ENCODE measurements around the gene CAST. TPM values are rescaled to one million over a fixed set of nuclear protein-coding genes. Genes with fewer than 3 reads are reported as not detected.

CAST gene
- total RNA-seq, 1 donor from 2014 or later, result 182 TPM

GRCh38 chr5:96640696-96641095 is 21.5 kb upstream of the CAST start:
- no peaks in the 10 kb centered on the region for H3K36me3 ChIP-seq (ENCODE audit: control insufficient read depth, insufficient read depth, low read length)
- no peak for DNase-seq (ENCODE audit: low read depth)
- H3K27me3 ChIP-seq (ENCODE audit: control insufficient read depth, insufficient read depth, low read length), result no peaks in the 10 kb centered on the region
- no peak for FAIRE-seq
- H3K4me3 ChIP-seq (ENCODE audit: low read depth, low read length), result no peak overlapping the region
- no peak for TF ChIP-seq CTCF (IDR thresholded peaks at IDR 0.05; ENCODE audit: insufficient read depth, low read length, severe bottlenecking)

- no peak for TF ChIP-seq CTCF (IDR thresholded peaks at IDR 0.05; ENCODE audit: insufficient read depth, low read length, severe bottlenecking)
- Histone ChIP-seq H3K27me3 (ENCODE audit: control insufficient read depth, insufficient read depth, low read length) (no peaks in the 10 kb centered on the region), H3K4me3 (ENCODE audit: low read depth, low read length) (no peak overlapping the region), H3K36me3 (ENCODE audit: control insufficient read depth, insufficient read depth, low read length) (no peaks in the 10 kb centered on the region)
- FAIRE-seq, result no peak
- DNase-seq (ENCODE audit: low read depth), result no peak
Measured at GRCh38 chr5:96641368-96642280, 20.6 kb upstream of the CAST start.

GRCh38 chr5:96642281-96642640 is 19.9 kb upstream of the CAST start:
- no peak for TF ChIP-seq CTCF (IDR thresholded peaks at IDR 0.05; ENCODE audit: insufficient read depth, low read length, severe bottlenecking)
- Histone ChIP-seq H3K36me3 (ENCODE audit: control insufficient read depth, insufficient read depth, low read length) (no peaks in the 10 kb centered on the region), H3K27me3 (ENCODE audit: control insufficient read depth, insufficient read depth, low read length) (no peaks in the 10 kb centered on the region), H3K4me3 (ENCODE audit: low read depth, low read length) (no peak overlapping the region)
- FAIRE-seq, result no peak
- no peak for DNase-seq (ENCODE audit: low read depth)

- no peak for FAIRE-seq
- no peak for TF ChIP-seq CTCF (IDR thresholded peaks at IDR 0.05; ENCODE audit: insufficient read depth, low read length, severe bottlenecking)
Measured at GRCh38 chr5:96645091-96645490, 17.1 kb upstream of the CAST start.

GRCh38 chr5:96648023-96648422 is 14.2 kb upstream of the CAST start:
- TF ChIP-seq CTCF (IDR thresholded peaks at IDR 0.05; ENCODE audit: insufficient read depth, low read length, severe bottlenecking), result no peak

More at GRCh38 chr5:96645091-96645490, 17.1 kb upstream of the CAST start:
- no peak for DNase-seq (ENCODE audit: low read depth)
- H3K27me3 ChIP-seq (ENCODE audit: control insufficient read depth, insufficient read depth, low read length), result no peaks in the 10 kb centered on the region
- no peaks in the 10 kb centered on the region for H3K36me3 ChIP-seq (ENCODE audit: control insufficient read depth, insufficient read depth, low read length)
- no peak overlapping the region for H3K4me3 ChIP-seq (ENCODE audit: low read depth, low read length)

More at GRCh38 chr5:96648023-96648422, 14.2 kb upstream of the CAST start:
- FAIRE-seq, result no peak
- Histone ChIP-seq H3K36me3 (ENCODE audit: control insufficient read depth, insufficient read depth, low read length) (no peaks in the 10 kb centered on the region), H3K27me3 (ENCODE audit: control insufficient read depth, insufficient read depth, low read length) (no peaks in the 10 kb centered on the region), H3K4me3 (ENCODE audit: low read depth, low read length) (no peak overlapping the region)
- no peak for DNase-seq (ENCODE audit: low read depth)

Measured in bronchial epithelial cell (primary cell).